ENCODE results near the gene ZBTB16. TPM values are rescaled to one million over a fixed set of nuclear protein-coding genes. Genes with fewer than 3 reads are reported as not detected.

Gene ZBTB16
- total and polyA plus RNA-seq, 10 donors, result 1.5 to 85.6 (median 42.1) TPM

- DNase-seq, result no peak
- intact Hi-C loops (cut with DNase I; ENCODE audit: low total_unique reads), result loop anchor here (10.0 kb wide), 1 partner anchor 55 kb away; no protein-coding TSS in a partner anchor
- peaks cover 0 to 52% (median 0%) of the 10 kb centered on the region in 6 donors for H3K36me3 ChIP-seq
- no peak overlapping the region for H3K4me3 ChIP-seq
- peaks cover 60 to 100% (median 96%) of the 10 kb centered on the region in 6 donors for H3K4me1 ChIP-seq
- TF ChIP-seq POLR2AphosphoS5 (IDR thresholded peaks at IDR 0.05) (no peak), CTCF (IDR thresholded peaks at IDR 0.05 in 8 of 11, conservative IDR thresholded peaks at IDR 0.05 in 3 of 11) (no peak), POLR2A (IDR thresholded peaks at IDR 0.05) (no peak)
- H3K9me3 ChIP-seq, result no peaks in the 10 kb centered on the region
- peaks cover 0 to 22% (median 0%) of the 10 kb centered on the region in 7 donors for H3K27me3 ChIP-seq (replicated peaks in 1 of 7)
- WGBS, 5 donors, result 45 to 65% (median 51%) methylated on average over 6 of the region's 6 CpGs
- H3K27ac ChIP-seq, result peak overlapping the region; percentile 13 to 79 (median 50)
Observed at GRCh38 chr11:114079511-114080065, 20.1 kb downstream of the ZBTB16 start.

- no peak for DNase-seq
- Histone ChIP-seq H3K27ac (peak overlapping the region in 7 of 8 donors; percentile 28 to 79 (median 51)), H3K4me1 (peaks cover 54 to 100% (median 92%) of the 10 kb centered on the region in 6 donors), H3K36me3 (peaks cover 0 to 45% (median 0%) of the 10 kb centered on the region in 6 donors), H3K9me3 (no peaks in the 10 kb centered on the region), H3K27me3 (replicated peaks in 1 of 7) (peaks cover 0 to 15% (median 0%) of the 10 kb centered on the region in 7 donors), H3K4me3 (no peak overlapping the region)
- peak in 2 of 3 donors; percentile 11 to 76 for TF ChIP-seq POLR2AphosphoS5 (IDR thresholded peaks at IDR 0.05)
- no peak for TF ChIP-seq CTCF (IDR thresholded peaks at IDR 0.05 in 8 of 11, conservative IDR thresholded peaks at IDR 0.05 in 3 of 11)
- TF ChIP-seq POLR2A (IDR thresholded peaks at IDR 0.05), result no peak
- intact Hi-C loops (cut with DNase I; ENCODE audit: low total_unique reads), result loop anchor here (10.0 kb wide), 1 partner anchor 55 kb away; no protein-coding TSS in a partner anchor
- 28 to 47% (median 45%) methylated on average over 5 of the region's 5 CpGs for WGBS, 5 donors
Observed at GRCh38 chr11:114080219-114080618, 20.7 kb downstream of the ZBTB16 start.

GRCh38 chr11:114080769-114081168 is 21.3 kb downstream of the ZBTB16 start:
- no peak for TF ChIP-seq CTCF (IDR thresholded peaks at IDR 0.05 in 8 of 11, conservative IDR thresholded peaks at IDR 0.05 in 3 of 11)
- TF ChIP-seq POLR2AphosphoS5 (IDR thresholded peaks at IDR 0.05), result no peak
- no peak for TF ChIP-seq POLR2A (IDR thresholded peaks at IDR 0.05)
- H3K4me3 ChIP-seq, result no peak overlapping the region
- 74 to 95% (median 83%) methylated on average over 3 of the region's 3 CpGs for WGBS, 5 donors
- no peaks in the 10 kb centered on the region for H3K9me3 ChIP-seq
- intact Hi-C loops (cut with DNase I; ENCODE audit: low total_unique reads), result loop anchor here (10.0 kb wide), 1 partner anchor 54 kb away; no protein-coding TSS in a partner anchor
- H3K27me3 ChIP-seq (replicated peaks in 1 of 7), result peaks cover 0 to 14% (median 0%) of the 10 kb centered on the region in 7 donors
- peaks cover 0 to 43% (median 0%) of the 10 kb centered on the region in 6 donors for H3K36me3 ChIP-seq
- H3K27ac ChIP-seq, result peak overlapping the region in 5 of 8 donors; percentile 34 to 79 (median 75)
- DNase-seq, result no peak
- peaks cover 51 to 100% (median 88%) of the 10 kb centered on the region in 6 donors for H3K4me1 ChIP-seq

All from spleen (tissue), 11 donors.